ENCODE data around the gene PDGFRB. TPM values are rescaled to one million over a fixed set of nuclear protein-coding genes. Genes with fewer than 3 reads are reported as not detected.

The PDGFRB gene
- total RNA-seq, 1 experiment from 2014 or later: 1.8 TPM

DNA sequence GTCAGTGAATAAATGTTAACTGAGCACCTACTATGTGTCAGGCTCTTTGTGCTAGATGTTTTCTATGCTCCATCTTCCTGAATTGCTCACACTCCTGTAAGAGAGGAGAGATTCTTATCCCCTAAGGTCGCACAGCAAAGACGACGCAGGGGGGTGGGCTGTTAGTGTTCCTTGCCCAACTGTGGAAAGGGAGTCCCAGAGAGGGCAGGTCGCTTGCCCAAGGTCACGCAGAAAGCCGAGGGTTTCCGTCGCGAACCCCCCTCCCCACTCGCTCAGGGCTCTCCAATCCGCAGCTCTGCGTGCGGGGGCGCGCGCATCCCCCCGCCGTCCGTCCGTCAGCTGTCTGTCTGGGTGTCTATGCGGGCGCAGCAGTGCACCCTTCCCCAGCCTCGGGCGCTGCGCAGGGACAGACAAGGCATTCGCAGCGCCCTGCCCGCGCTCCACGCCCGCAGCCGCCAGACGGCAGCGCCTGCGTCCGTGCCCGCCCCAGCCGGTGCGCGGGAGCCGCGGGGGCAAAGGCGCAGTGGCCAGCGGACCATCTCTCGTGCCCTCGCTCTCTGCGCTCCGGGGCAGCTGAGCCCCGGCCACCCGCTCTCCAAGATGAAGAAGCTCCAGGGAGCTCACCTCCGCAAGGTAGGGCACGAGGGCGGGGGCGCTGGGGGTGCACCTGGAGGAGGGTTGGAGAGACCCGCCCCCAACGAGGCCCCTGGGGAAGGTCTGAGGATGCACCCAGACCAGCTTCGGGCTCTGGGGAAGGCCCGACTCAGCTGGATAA lies 34.3 kb upstream of the PDGFRB start, which contains the start of gene SLC6A7:
Gene SLC6A7, plus strand, starts transcription at position 335 of the 775 bp plus-strand sequence. Its CDS starts 266 bp downstream, at position 601.
- intact Hi-C loops (cut with micrococcal nuclease; ENCODE audit: unreplicated experiment) (no loop called here), in situ Hi-C loops (cut with HindIII; ENCODE audit: low pct_unique_long_range_greater_than_20kb, low sequenced_read_pairs) (no loop called here)
- ChIA-PET POLR2A (no interaction called here), CTCF (no interaction called here)
- no peaks in the 10 kb centered on the region for H3K9me3 ChIP-seq (ENCODE audit: control insufficient read depth, insufficient read depth, low read depth, low read length)
- DNase-seq (ENCODE audit: low read depth, low spot score) (no peak), ATAC-seq (no peak)
- no peak within 1 kb of the TSS for H3K27ac ChIP-seq (ENCODE audit: low read length)
- TF ChIP-seq, protein P1, sequence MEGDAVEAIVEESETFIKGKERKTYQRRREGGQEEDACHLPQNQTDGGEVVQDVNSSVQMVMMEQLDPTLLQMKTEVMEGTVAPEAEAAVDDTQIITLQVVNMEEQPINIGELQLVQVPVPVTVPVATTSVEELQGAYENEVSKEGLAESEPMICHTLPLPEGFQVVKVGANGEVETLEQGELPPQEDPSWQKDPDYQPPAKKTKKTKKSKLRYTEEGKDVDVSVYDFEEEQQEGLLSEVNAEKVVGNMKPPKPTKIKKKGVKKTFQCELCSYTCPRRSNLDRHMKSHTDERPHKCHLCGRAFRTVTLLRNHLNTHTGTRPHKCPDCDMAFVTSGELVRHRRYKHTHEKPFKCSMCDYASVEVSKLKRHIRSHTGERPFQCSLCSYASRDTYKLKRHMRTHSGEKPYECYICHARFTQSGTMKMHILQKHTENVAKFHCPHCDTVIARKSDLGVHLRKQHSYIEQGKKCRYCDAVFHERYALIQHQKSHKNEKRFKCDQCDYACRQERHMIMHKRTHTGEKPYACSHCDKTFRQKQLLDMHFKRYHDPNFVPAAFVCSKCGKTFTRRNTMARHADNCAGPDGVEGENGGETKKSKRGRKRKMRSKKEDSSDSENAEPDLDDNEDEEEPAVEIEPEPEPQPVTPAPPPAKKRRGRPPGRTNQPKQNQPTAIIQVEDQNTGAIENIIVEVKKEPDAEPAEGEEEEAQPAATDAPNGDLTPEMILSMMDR (IDR thresholded peaks at IDR 0.05): no peak
- TF ChIP-seq POLR2AphosphoS5 (IDR thresholded peaks at IDR 0.05; ENCODE audit: low read depth, low read length): no peak
- no peak for TF ChIP-seq TCF7L2 (IDR thresholded peaks at IDR 0.05; ENCODE audit: low read depth, low read length)
- no peak for TF ChIP-seq SIN3A (IDR thresholded peaks at IDR 0.05; ENCODE audit: borderline replicate concordance, insufficient read depth, low read depth, low read length)
- TF ChIP-seq, protein P2, sequence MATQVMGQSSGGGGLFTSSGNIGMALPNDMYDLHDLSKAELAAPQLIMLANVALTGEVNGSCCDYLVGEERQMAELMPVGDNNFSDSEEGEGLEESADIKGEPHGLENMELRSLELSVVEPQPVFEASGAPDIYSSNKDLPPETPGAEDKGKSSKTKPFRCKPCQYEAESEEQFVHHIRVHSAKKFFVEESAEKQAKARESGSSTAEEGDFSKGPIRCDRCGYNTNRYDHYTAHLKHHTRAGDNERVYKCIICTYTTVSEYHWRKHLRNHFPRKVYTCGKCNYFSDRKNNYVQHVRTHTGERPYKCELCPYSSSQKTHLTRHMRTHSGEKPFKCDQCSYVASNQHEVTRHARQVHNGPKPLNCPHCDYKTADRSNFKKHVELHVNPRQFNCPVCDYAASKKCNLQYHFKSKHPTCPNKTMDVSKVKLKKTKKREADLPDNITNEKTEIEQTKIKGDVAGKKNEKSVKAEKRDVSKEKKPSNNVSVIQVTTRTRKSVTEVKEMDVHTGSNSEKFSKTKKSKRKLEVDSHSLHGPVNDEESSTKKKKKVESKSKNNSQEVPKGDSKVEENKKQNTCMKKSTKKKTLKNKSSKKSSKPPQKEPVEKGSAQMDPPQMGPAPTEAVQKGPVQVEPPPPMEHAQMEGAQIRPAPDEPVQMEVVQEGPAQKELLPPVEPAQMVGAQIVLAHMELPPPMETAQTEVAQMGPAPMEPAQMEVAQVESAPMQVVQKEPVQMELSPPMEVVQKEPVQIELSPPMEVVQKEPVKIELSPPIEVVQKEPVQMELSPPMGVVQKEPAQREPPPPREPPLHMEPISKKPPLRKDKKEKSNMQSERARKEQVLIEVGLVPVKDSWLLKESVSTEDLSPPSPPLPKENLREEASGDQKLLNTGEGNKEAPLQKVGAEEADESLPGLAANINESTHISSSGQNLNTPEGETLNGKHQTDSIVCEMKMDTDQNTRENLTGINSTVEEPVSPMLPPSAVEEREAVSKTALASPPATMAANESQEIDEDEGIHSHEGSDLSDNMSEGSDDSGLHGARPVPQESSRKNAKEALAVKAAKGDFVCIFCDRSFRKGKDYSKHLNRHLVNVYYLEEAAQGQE (IDR thresholded peaks at IDR 0.05; ENCODE audit: insufficient read depth in 1 of 2, low read depth in 2 of 2, low read length in 1 of 2): no peak
- no peaks in the 10 kb centered on the region for H3K36me3 ChIP-seq (ENCODE audit: control insufficient read depth, insufficient read depth, low read length)
- no peak within 1 kb of the TSS for H3K4me3 ChIP-seq (ENCODE audit: low read depth in 2 of 2, low read length in 2 of 2)
- peaks cover 9% of the 10 kb centered on the region for H3K27me3 ChIP-seq (ENCODE audit: control insufficient read depth, insufficient read depth, low read length)
- no TSS peak for BruUV-seq (replicated peaks)
- H3K4me1 ChIP-seq (ENCODE audit: control insufficient read depth, insufficient read depth, low read length): no peaks in the 10 kb centered on the region

DNA sequence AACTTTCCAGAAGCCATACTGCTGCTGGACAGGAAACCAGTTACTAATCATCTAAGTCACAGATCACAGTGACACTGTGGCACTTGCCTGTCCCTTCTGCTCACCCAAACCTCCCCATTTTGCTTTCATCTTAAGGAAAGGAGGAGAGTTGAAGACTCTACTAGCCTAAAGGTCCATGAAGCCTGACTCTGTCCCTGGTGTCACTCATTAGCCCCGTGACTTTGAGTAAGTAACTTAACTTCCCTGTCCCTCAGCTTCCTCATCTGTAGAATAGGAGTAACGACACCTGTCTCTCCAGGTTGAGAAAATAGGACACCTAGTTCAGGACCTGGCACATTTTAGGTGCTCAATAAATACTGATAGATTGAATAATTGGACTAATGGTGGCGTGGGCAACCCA lies 33.7 kb upstream of the PDGFRB start:
- H3K27me3 ChIP-seq (ENCODE audit: control insufficient read depth, insufficient read depth, low read length): peaks cover 9% of the 10 kb centered on the region
- no peaks in the 10 kb centered on the region for H3K4me1 ChIP-seq (ENCODE audit: control insufficient read depth, insufficient read depth, low read length)
- ATAC-seq: no peak
- ChIA-PET POLR2A (no interaction called here), CTCF (no interaction called here)
- H3K36me3 ChIP-seq (ENCODE audit: control insufficient read depth, insufficient read depth, low read length): no peaks in the 10 kb centered on the region
- H3K9me3 ChIP-seq (ENCODE audit: control insufficient read depth, insufficient read depth, low read depth, low read length): no peaks in the 10 kb centered on the region
- TF ChIP-seq POLR2AphosphoS5 (IDR thresholded peaks at IDR 0.05; ENCODE audit: low read depth, low read length) (no peak), SIN3A (IDR thresholded peaks at IDR 0.05; ENCODE audit: borderline replicate concordance, insufficient read depth, low read depth, low read length) (no peak), TCF7L2 (IDR thresholded peaks at IDR 0.05; ENCODE audit: low read depth, low read length) (no peak)
- TF ChIP-seq, protein P2 (IDR thresholded peaks at IDR 0.05; ENCODE audit: insufficient read depth in 1 of 2, low read depth in 2 of 2, low read length in 1 of 2): no peak
- TF ChIP-seq, protein P1 (IDR thresholded peaks at IDR 0.05): no peak
- no peak overlapping the region for H3K4me3 ChIP-seq (ENCODE audit: low read depth in 2 of 2, low read length in 2 of 2)
- in situ Hi-C loops (cut with HindIII; ENCODE audit: low pct_unique_long_range_greater_than_20kb, low sequenced_read_pairs) (no loop called here), intact Hi-C loops (cut with micrococcal nuclease; ENCODE audit: unreplicated experiment) (no loop called here)
- no TSS peak for BruUV-seq (replicated peaks)
- no peak for DNase-seq (ENCODE audit: low read depth, low spot score)
- no peak overlapping the region for H3K27ac ChIP-seq (ENCODE audit: low read length)
